ENCODE results near the gene G6PD. TPM values are rescaled to one million over a fixed set of nuclear protein-coding genes. Genes with fewer than 3 reads are reported as not detected.
"Not testable (repeated sequence)": the region's sequence is repeated elsewhere in the genome, so short reads cannot be mapped to it uniquely, and the experiment has no call there.

The G6PD gene
- total RNA-seq, 6 donors from 2014 or later = 50.4 to 112 (median 81.7) TPM

DNA sequence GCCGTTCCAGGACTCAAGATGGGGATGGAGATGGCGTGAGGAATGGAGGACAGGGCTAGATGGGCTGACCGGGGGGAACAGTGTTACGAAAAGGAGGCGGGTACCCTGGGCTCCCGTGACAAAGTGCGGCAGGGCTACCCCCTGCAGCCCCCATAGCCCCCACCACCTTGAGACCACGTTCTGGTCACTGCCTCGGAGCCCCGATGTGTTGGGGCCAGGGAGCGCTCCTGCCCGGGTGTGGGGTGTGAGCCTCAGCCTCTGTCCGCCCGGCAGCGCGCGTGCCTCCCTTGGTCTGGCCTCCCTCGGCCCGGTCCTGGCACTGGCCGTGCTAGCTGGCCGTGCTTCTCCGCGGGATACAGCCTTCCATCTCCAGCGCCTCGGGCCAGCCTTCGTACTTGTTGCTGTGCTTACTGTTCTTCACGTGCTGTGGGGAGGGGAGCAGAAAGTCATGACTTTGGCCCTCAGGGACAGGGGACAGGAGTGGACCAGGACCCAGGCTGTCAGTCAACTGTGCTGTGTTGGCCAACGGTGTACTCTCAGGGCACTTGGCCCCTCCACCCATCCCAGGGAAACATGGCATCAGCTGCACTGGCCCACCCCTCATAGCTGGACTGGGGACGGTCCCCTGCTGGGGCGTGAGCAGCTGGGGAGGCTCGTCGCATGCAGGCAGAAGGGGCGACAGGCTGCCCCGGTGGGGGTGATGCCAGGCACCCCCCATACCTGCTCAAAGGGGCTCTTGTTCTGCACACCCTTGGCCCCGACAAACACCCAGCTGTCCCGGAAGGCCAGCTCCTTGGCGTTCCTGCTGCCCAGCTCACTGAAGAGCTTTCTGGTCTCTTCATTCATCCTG is 39.9 kb downstream of the G6PD start:
- no peak for ATAC-seq (ENCODE audit: low FRiP score in 2 of 2)

DNA sequence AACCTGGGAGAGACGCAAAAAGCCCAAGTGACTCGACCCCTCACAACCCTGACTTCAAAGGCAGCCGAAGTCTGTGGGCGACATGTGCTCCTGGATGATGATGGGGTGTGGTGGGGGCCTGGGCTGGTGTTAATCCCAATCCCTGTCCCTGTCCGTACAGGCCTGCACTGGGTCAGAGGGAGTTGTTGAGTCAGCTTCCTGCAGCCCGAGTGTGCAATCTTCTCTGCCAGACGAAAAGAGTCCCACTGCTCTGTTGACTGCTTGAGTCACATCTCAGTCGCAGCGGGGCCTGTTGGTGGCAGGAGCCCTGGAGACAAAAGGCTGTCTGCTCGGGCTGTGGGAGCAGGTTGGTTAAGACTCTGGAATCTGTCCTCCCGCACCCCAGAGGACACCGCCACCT is 40.9 kb downstream of the G6PD start:
- Histone ChIP-seq H3K9me3 (peaks cover 0 to 10% (median 0%) of the 10 kb centered on the region in 4 donors), H3K27me3 (no peaks in the 10 kb centered on the region), H3K4me3 (no peak overlapping the region), H3K27ac (no peak overlapping the region), H3K4me1 (no peaks in the 10 kb centered on the region), H3K36me3 (peaks cover 0 to 28% (median 12%) of the 10 kb centered on the region in 4 donors)
- ATAC-seq (ENCODE audit: low FRiP score in 2 of 2) = peak in 1 of 2 donors; percentile 16
- TF ChIP-seq POLR2A (IDR thresholded peaks at IDR 0.05) = no peak
- no peak for TF ChIP-seq EP300 (IDR thresholded peaks at IDR 0.05)
- TF ChIP-seq, protein P1, sequence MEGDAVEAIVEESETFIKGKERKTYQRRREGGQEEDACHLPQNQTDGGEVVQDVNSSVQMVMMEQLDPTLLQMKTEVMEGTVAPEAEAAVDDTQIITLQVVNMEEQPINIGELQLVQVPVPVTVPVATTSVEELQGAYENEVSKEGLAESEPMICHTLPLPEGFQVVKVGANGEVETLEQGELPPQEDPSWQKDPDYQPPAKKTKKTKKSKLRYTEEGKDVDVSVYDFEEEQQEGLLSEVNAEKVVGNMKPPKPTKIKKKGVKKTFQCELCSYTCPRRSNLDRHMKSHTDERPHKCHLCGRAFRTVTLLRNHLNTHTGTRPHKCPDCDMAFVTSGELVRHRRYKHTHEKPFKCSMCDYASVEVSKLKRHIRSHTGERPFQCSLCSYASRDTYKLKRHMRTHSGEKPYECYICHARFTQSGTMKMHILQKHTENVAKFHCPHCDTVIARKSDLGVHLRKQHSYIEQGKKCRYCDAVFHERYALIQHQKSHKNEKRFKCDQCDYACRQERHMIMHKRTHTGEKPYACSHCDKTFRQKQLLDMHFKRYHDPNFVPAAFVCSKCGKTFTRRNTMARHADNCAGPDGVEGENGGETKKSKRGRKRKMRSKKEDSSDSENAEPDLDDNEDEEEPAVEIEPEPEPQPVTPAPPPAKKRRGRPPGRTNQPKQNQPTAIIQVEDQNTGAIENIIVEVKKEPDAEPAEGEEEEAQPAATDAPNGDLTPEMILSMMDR (IDR thresholded peaks at IDR 0.05) = no peak
- no peak for TF ChIP-seq POLR2AphosphoS5 (IDR thresholded peaks at IDR 0.05)
- WGBS, 2 donors = 85 to 91% methylated on average over 6 to 12 of the region's 12 CpGs
- no peak for DNase-seq

More for the DNA sequence above, 39.9 kb downstream of the G6PD start:
- H3K4me3 ChIP-seq = no peak overlapping the region
- H3K27ac ChIP-seq = no peak overlapping the region
- H3K36me3 ChIP-seq = peaks cover 0 to 28% (median 14%) of the 10 kb centered on the region in 4 donors
- TF ChIP-seq, protein P1 (IDR thresholded peaks at IDR 0.05) = no peak
- TF ChIP-seq EP300 (IDR thresholded peaks at IDR 0.05) = no peak
- TF ChIP-seq POLR2A (IDR thresholded peaks at IDR 0.05) = no peak
- TF ChIP-seq POLR2AphosphoS5 (IDR thresholded peaks at IDR 0.05) = no peak
- no peaks in the 10 kb centered on the region for H3K4me1 ChIP-seq
- H3K9me3 ChIP-seq = peaks cover 0 to 10% (median 0%) of the 10 kb centered on the region in 4 donors
- DNase-seq = peak in 1 of 2 donors; percentile 41
- no peaks in the 10 kb centered on the region for H3K27me3 ChIP-seq
- 89 to 94% methylated on average over 8 to 29 of the region's 37 CpGs for WGBS, 2 donors

DNA sequence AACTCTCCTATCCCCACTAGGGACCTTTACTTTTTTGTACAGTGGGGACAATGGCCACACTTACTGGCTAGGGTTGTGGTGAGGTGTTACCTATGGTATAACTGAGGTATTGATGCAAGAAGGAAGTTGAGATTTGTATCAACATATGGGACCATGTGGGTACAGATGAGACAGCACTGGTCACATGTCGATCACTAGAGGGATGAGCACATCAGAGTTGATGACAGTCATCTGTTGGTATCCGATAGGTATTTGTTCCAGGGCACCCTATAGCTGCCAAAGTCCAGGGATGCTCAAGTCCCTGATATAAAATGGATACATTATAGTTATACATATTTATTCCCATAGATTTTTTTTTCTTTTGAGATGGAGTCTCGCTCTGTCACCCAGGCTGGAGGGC is 43.7 kb downstream of the G6PD start:
- H3K27me3 ChIP-seq = no peaks in the 10 kb centered on the region
- DNase-seq (no peak), ATAC-seq (ENCODE audit: low FRiP score in 2 of 2) (no peak)
- no peak overlapping the region for H3K27ac ChIP-seq
- peaks cover 0 to 24% (median 10%) of the 10 kb centered on the region in 4 donors for H3K36me3 ChIP-seq
- H3K9me3 ChIP-seq = no peaks in the 10 kb centered on the region
- H3K4me1 ChIP-seq = no peaks in the 10 kb centered on the region
- 78 to 79% methylated on average over 3 of the region's 3 CpGs for WGBS, 2 donors
- no peak overlapping the region for H3K4me3 ChIP-seq
- TF ChIP-seq, protein P1 (IDR thresholded peaks at IDR 0.05) = no peak
- TF ChIP-seq POLR2AphosphoS5 (IDR thresholded peaks at IDR 0.05) (no peak), POLR2A (IDR thresholded peaks at IDR 0.05) (no peak), EP300 (IDR thresholded peaks at IDR 0.05) (no peak)

DNA sequence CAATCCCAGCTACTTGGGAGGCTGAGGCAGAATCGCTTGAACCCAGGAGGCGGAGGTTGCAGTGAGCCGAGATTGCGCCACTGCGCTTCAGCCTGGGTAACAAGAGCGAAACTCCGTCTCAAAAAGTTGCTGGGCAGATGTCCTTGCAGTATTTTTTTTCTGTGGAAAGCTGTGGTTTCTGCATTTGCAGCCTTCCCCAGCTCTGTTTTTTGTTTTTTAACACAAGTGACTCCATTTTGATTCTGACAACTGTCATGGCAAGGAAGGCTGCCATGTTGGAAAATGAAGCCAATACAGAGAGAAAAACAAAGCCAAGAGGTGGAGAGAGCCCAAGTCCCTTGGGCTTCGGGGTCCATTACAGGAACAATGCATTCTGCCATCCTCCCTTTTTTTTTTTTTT is 44.5 kb downstream of the G6PD start:
- Histone ChIP-seq H3K9me3 (no peaks in the 10 kb centered on the region), H3K36me3 (peaks cover 0 to 20% (median 6%) of the 10 kb centered on the region in 4 donors), H3K27ac (no peak overlapping the region), H3K27me3 (no peaks in the 10 kb centered on the region), H3K4me3 (no peak overlapping the region), H3K4me1 (no peaks in the 10 kb centered on the region)
- 82 to 96% methylated on average over 7 to 8 of the region's 8 CpGs for WGBS, 2 donors
- no peak for DNase-seq
- no peak for ATAC-seq (ENCODE audit: low FRiP score in 2 of 2)
- no peak for TF ChIP-seq POLR2A (IDR thresholded peaks at IDR 0.05)
- no peak for TF ChIP-seq EP300 (IDR thresholded peaks at IDR 0.05)
- TF ChIP-seq POLR2AphosphoS5 (IDR thresholded peaks at IDR 0.05) = no peak
- TF ChIP-seq, protein P1 (IDR thresholded peaks at IDR 0.05) = no peak

DNA sequence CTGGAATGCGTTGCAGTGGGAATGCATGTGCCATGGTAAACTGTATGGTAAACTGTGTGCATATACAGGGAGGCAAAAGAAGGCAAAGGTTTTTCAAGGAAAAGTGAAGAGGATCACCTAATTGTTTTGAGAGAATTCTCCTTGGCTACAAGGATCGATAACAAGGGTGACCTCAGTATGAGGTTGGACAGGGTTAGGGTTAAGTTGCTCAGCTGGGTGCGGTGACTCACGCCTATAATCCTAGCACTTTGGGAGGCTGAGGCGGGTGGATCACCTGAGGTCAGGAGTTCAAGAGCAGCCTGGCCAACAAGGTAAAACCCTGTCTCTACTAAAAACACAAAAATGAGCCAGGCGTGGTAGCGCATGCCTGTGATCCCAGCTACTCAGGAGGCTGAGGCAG is 45.2 kb downstream of the G6PD start:
- not testable (repeated sequence) for DNase-seq; H3K27me3 ChIP-seq; H3K4me1 ChIP-seq; ATAC-seq (ENCODE audit: low FRiP score in 2 of 2); H3K4me3 ChIP-seq; H3K27ac ChIP-seq; H3K9me3 ChIP-seq
- H3K36me3 ChIP-seq = peaks cover 0 to 13% (median 2%) of the 10 kb centered on the region in 4 donors
- 84 to 98% methylated on average over 4 to 7 of the region's 7 CpGs for WGBS, 2 donors

DNA sequence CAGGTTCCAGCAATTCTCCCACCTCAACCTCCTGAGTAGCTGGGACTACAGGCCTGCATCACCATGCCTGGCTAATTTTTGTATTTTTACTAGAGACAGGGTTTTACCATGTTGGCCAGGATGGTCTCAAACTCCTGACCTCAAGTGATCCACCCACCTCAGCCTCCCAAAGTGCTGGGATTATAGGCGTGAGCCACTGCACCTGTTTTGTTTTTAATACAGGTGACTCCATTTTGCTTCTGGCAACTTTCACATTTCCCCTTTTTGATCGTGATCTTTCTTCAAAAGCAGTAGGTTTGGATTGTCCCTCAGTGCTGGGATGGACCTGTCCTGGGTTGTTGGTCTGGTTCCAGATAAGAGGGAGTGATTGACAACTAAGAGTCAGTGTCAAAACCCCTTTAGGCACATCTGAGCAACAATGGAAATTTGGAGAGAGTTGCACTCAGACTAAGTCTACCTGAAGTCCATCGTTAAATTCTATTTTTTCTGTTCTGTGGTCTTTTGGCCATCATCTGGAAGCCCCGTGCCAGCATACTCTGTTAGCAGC is 50.0 kb downstream of the G6PD start:
- WGBS, 2 donors = 69 to 78% methylated on average over 4 of the region's 4 CpGs
- not testable (repeated sequence) for ATAC-seq (ENCODE audit: low FRiP score in 2 of 2); DNase-seq; H3K27me3 ChIP-seq; H3K4me1 ChIP-seq; H3K36me3 ChIP-seq; H3K4me3 ChIP-seq; H3K27ac ChIP-seq; H3K9me3 ChIP-seq

Measured in upper lobe of left lung (tissue), 6 donors.